ENCODE results near the gene WNT11.
A peak's percentile ranks its signal among the peaks of the same experiment; 100 is the strongest.

Gene WNT11

DNA sequence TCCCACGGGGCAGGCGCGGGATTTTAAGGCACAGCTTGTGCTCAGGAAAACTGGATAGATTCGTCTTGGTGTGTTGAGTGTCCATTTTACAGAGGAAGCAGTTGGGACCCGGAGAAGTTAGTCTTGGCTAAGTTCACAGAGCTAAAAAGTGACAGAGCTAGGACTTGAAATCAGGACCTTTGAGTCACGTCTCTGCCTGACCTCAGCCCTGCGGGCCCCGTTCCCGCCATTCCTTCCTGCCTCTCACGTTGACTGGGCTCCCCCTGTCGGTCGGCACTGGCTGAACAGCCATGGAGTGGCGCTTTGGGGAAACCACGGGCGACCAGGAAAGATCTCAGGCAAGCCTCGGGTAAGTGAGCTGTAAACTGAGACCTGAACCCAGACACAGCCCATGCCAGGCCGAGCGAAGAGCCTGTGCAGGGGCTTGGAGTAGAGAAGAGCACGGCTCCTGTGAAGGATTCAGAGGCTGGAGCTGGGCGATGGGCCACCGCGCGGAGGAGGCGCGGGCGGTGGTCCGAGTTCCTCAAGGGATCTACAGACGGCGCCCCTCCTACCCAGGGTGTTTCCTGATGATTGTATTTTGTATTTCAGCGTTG lies 54.1 kb downstream of the WNT11 start:
- DNase-seq, result peak; percentile 93

DNA sequence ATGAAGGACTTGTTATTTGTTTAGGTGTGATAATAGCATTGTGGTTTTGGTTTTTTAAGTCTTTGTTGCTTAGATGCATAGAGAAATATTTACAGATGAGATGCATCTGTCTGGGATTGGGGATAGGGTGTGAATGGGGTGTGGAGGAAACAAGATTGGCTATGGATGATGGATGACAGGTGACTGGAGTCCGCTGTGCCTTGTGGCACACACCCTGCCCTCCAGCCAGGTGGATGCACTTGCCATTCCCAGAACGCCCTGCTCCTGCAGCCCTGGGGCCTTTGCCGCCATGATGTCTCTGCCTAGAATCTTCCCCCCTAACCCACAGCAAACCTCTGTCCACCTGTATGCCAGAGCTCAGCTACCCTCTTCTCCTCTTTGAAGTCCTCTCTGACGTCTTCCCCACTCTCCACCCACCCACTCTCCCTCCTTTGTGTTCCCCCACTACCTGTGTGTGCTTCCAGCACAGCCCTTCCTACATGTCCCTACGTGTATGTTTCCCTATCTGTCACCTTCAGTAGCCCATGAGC lies 54.7 kb downstream of the WNT11 start:
- DNase-seq, result peak; percentile 56

DNA sequence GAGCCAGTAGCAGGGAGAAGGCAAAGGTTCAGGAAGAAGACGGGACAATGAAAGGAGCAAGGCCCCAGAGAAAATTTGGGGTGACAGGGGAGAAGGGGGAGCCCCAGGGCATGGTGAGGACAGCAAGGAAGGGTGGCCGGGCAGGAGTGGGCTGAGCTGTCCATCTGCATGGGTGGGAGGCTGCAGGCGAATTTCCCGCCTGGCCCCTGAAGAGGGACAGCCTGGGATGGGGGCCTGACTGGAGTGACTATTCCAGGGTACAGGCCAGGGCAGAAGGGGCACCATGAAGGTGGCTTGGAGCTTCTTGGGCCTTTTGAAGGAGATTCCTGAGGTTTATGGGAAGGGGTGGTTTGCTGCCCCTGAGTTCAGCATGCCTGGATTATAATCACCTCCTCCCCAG lies 56.2 kb downstream of the WNT11 start:
- peak; percentile 38 for DNase-seq

DNA sequence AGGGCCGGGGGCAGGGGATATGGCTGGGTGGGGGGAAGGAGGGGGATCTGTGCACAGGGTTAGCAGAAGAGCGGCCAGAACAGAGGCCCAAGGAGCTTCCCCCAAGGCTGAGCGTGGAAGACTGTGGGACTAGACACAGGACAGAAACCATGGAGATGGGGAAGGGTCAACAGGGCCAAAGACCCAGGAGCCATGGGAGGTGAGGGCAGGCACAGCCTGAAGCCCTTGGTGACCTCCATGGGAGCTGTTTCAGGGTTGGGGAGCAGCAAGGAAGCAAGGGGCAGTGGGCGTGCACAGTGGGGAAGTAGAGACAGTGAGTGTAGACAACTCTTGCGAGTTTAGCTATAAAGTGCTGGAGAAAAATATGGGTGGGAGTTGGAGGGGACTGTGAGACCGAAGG lies 56.6 kb downstream of the WNT11 start:
- DNase-seq, result peak; percentile 59

GRCh38 chr11:76148941-76149613 lies 57.2 kb downstream of the WNT11 start:
- DNase-seq, result no peak

- DNase-seq, result no peak
Observed at GRCh38 chr11:76148231-76148630, 58.1 kb downstream of the WNT11 start.

GRCh38 chr11:76147106-76147740 lies 59.1 kb downstream of the WNT11 start:
- DNase-seq, result no peak

DNA sequence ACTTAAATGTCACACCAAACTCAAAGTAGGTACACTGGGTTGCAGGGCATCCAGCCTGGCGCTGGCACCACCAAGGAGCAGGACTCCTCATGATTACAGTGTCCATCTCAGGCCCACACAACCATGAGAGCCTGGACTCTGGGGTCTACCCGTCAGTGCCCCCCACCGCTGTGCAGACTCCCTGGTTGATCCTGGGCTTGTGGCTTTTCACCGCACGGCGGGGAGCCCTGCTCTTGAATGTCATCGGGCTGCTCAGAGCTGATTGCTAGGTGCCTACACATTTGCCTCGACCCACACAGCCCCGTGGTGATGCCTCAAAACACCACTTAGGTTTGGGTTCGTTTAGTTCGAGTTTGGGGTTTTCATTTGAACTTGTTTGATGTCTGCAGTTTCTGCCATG lies 63.0 kb downstream of the WNT11 start:
- DNase-seq, result no peak

DNA sequence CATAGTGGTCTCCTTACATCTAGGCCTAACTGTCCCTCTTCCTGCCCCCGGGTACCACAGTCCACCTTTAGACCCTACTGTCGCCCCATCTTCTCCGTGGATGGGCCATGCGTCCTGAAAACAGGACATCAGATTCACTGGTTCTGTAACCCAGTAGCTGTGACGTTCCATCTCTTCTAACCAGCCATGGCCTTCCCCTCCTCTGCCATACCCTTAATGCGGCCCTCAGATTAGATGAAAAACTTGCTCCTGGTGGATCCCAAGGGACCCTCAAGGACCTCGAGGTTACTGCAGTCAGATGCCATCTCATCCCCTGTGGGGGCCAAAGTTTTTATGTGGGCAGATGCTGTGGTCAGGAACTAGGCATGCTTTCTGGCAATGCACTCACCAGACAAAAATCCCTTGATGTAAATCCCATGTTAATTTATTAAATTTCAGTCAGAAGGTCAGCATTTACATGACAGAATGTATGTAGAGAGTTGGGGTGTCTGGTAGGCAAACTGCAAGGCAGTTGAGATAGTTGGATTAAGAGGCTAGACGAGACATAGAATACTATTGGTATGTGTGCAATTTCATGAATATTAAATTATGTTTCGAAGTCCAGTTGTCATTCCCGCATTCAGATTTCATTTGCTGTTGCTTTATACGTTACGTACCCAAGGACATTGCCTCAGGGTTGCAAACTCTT lies 64.3 kb downstream of the WNT11 start:
- DNase-seq, result no peak

GRCh38 chr11:76140912-76141574 lies 65.3 kb downstream of the WNT11 start:
- no peak for DNase-seq

DNA sequence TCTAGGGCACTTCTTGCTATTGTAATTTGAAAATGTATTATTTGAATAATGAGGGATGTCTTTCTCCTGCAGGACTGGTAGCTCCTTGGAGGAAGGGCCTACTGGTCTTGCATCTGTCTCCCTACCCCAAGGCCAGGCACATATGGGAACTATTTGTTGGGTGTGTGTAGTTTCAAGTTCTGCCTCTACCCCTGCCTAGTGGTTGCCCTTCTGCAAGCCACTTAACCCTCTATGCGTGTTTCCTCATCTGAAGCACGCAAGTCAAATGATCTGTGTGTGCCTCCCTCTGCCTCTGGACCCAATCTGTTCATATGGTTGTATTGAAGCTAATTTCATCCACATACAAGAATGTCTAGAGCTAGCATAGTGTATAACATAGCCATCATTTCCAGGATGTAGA lies 67.0 kb downstream of the WNT11 start:
- no peak for DNase-seq

Data from activated effector memory CD4-positive, alpha-beta T cell treated with anti-CD3 and anti-CD28 coated beads, Interleukin-2, amount 50 U/mL, for 16 hours (primary cell).